NCI-H446 (cell line): ENCODE results near the gene KIF26B.

Experiments used
- DNase-seq, 2 experiments: peaks; one replicate each; lab custom pipeline; 2025; lab: John Stamatoyannopoulos, UW

The KIF26B gene

GRCh38 chr1:245133995-245134715 is 20.6 kb upstream of the KIF26B start:
- DNase-seq: no peak

- no peak for DNase-seq
These were observed 12.5 kb upstream of the KIF26B start for GRCh38 chr1:245142171-245142798.

- DNase-seq: no peak
These were observed 11.8 kb upstream of the KIF26B start for GRCh38 chr1:245142976-245143375.

GRCh38 chr1:245143849-245144248 is 10.9 kb upstream of the KIF26B start:
- DNase-seq: no peak

GRCh38 chr1:245148069-245148468 is 6.7 kb upstream of the KIF26B start:
- DNase-seq: no peak

GRCh38 chr1:245148861-245149260 is 5.9 kb upstream of the KIF26B start:
- DNase-seq: no peak

GRCh38 chr1:245153081-245153551 is 1.7 kb upstream of the KIF26B start:
- peak; percentile 54 to 78 for DNase-seq

GRCh38 chr1:245153552-245154428 is 995 bp upstream of the KIF26B start:
- no peak for DNase-seq

GRCh38 chr1:245155272-245156040 is 671 bp downstream of the KIF26B start:
- peak in 1 of 2 experiments; percentile 28 for DNase-seq

- DNase-seq: peak in 1 of 2 experiments; percentile 81
These were observed 1.4 kb downstream of the KIF26B start for GRCh38 chr1:245156041-245156735.

GRCh38 chr1:245156736-245157505 is 2.1 kb downstream of the KIF26B start:
- no peak for DNase-seq

- DNase-seq: no peak
These were observed 4.1 kb downstream of the KIF26B start for GRCh38 chr1:245158913-245159312.

- no peak for DNase-seq
These were observed 5.5 kb downstream of the KIF26B start for GRCh38 chr1:245160288-245160687.

GRCh38 chr1:245160741-245161400 is 6.1 kb downstream of the KIF26B start:
- no peak for DNase-seq

GRCh38 chr1:245161866-245162265 is 7.1 kb downstream of the KIF26B start:
- no peak for DNase-seq

- no peak for DNase-seq
These were observed 11.7 kb downstream of the KIF26B start for GRCh38 chr1:245166471-245166885.

- no peak for DNase-seq
These were observed 13.3 kb downstream of the KIF26B start for GRCh38 chr1:245168086-245168485.

- no peak for DNase-seq
These were observed 14.1 kb downstream of the KIF26B start for GRCh38 chr1:245168906-245169305.

GRCh38 chr1:245169376-245169775 is 14.6 kb downstream of the KIF26B start:
- DNase-seq: no peak

GRCh38 chr1:245172026-245172425 is 17.2 kb downstream of the KIF26B start:
- DNase-seq: no peak
